Measurements from ENCODE around the gene ATP6V0E1. TPM values are rescaled to one million over a fixed set of nuclear protein-coding genes. Genes with fewer than 3 reads are reported as not detected.

Gene ATP6V0E1
- 100 to 1,000 TPM; 223 to 262 (median 236) TPM for polyA plus RNA-seq (ENCODE audit: insufficient read length in 4 of 4)

- peak; percentile 83 to 87 (median 85) for DNase-seq (ENCODE audit: low read depth in 4 of 4, low spot score in 3 of 4)
Measured at GRCh38 chr5:172983542-172984243, at the start of gene ATP6V0E1. TSS of gene ATP6V0E1 (plus strand) at chr5:172983771. CDS start at chr5:172983861, 90 bp downstream.

GRCh38 chr5:172935096-172935495, 48.5 kb upstream of the ATP6V0E1 start:
- no peak for DNase-seq (ENCODE audit: low read depth in 4 of 4, low spot score in 3 of 4)

GRCh38 chr5:172936401-172936800, 47.2 kb upstream of the ATP6V0E1 start:
- no peak for DNase-seq (ENCODE audit: low read depth in 4 of 4, low spot score in 3 of 4)

GRCh38 chr5:172939071-172939470, 44.5 kb upstream of the ATP6V0E1 start:
- DNase-seq (ENCODE audit: low read depth in 4 of 4, low spot score in 3 of 4) = no peak

GRCh38 chr5:172939611-172940267, 43.8 kb upstream of the ATP6V0E1 start:
- DNase-seq (ENCODE audit: low read depth in 4 of 4, low spot score in 3 of 4) = no peak

- no peak for DNase-seq (ENCODE audit: low read depth in 4 of 4, low spot score in 3 of 4)
Measured at GRCh38 chr5:172940268-172941066, 43.1 kb upstream of the ATP6V0E1 start.

- no peak for DNase-seq (ENCODE audit: low read depth in 4 of 4, low spot score in 3 of 4)
Measured at GRCh38 chr5:172941067-172941516, 42.5 kb upstream of the ATP6V0E1 start.

GRCh38 chr5:172942556-172942955, 41.0 kb upstream of the ATP6V0E1 start:
- no peak for DNase-seq (ENCODE audit: low read depth in 4 of 4, low spot score in 3 of 4)

GRCh38 chr5:172943283-172943841, 40.2 kb upstream of the ATP6V0E1 start:
- DNase-seq (ENCODE audit: low read depth in 4 of 4, low spot score in 3 of 4) = peak in 2 of 4 donors; percentile 54 to 73

- DNase-seq (ENCODE audit: low read depth in 4 of 4, low spot score in 3 of 4) = no peak
Measured at GRCh38 chr5:172943906-172944305, 39.7 kb upstream of the ATP6V0E1 start.

- no peak for DNase-seq (ENCODE audit: low read depth in 4 of 4, low spot score in 3 of 4)
Measured at GRCh38 chr5:172944741-172945140, 38.8 kb upstream of the ATP6V0E1 start.

- DNase-seq (ENCODE audit: low read depth in 4 of 4, low spot score in 3 of 4) = no peak
Measured at GRCh38 chr5:172945151-172945550, 38.4 kb upstream of the ATP6V0E1 start.

- no peak for DNase-seq (ENCODE audit: low read depth in 4 of 4, low spot score in 3 of 4)
Measured at GRCh38 chr5:172946146-172946545, 37.4 kb upstream of the ATP6V0E1 start.

- no peak for DNase-seq (ENCODE audit: low read depth in 4 of 4, low spot score in 3 of 4)
Measured at GRCh38 chr5:172949426-172949825, 34.1 kb upstream of the ATP6V0E1 start.

- DNase-seq (ENCODE audit: low read depth in 4 of 4, low spot score in 3 of 4) = no peak
Measured at GRCh38 chr5:172950176-172950965, 33.2 kb upstream of the ATP6V0E1 start.

- no peak for DNase-seq (ENCODE audit: low read depth in 4 of 4, low spot score in 3 of 4)
Measured at GRCh38 chr5:172951371-172952033, 32.1 kb upstream of the ATP6V0E1 start.

- DNase-seq (ENCODE audit: low read depth in 4 of 4, low spot score in 3 of 4) = no peak
Measured at GRCh38 chr5:172952034-172952511, 31.5 kb upstream of the ATP6V0E1 start.

GRCh38 chr5:172953776-172954675, 29.5 kb upstream of the ATP6V0E1 start:
- DNase-seq (ENCODE audit: low read depth in 4 of 4, low spot score in 3 of 4) = no peak

All from right renal pelvis (tissue), 4 donors.